Neural cell (in vitro differentiated cells): ENCODE results near the gene SERPINB1. TPM values are rescaled to one million over a fixed set of nuclear protein-coding genes. Genes with fewer than 3 reads are reported as not detected.

ENCODE experiments used
- H2AFZ ChIP-seq: fragments of 200-600, 300-800 bp; sonication (generic), shearing (Covaris generic); 2 replicates; pipeline ENCODE4 v1.6.0; 2014; ENCODE audit warnings: low read depth, mild to moderate bottlenecking, antibody characterized with exemption, low read length, moderate library complexity
- H3F3A ChIP-seq: fragments of 200-600 bp; shearing (Covaris generic); 2 replicates; pipeline ENCODE4 v1.6.1; 2016; ENCODE audit warnings: mild to moderate bottlenecking, moderate library complexity, mixed read lengths, antibody characterized with exemption, low read length; ENCODE audit not compliant: insufficient read depth, poor library complexity, severe bottlenecking
- H3K27ac ChIP-seq: fragments of 200-600, 300-800 bp; sonication (generic), shearing (Covaris generic); 2 replicates; pipeline ENCODE4 v1.5.1; 2014; ENCODE audit warnings: mild to moderate bottlenecking, low read length, moderate library complexity
- H3K27me3 ChIP-seq: fragments of 300-800, 200-600 bp; sonication (generic), shearing (Covaris generic); 2 replicates; pipeline ENCODE4 v1.6.0; 2014; ENCODE audit warnings: mild to moderate bottlenecking, low read depth, low read length, moderate library complexity; ENCODE audit not compliant: insufficient read depth
- H3K36me3 ChIP-seq: fragments of 300-800, 200-600 bp; sonication (generic), shearing (Covaris generic); 2 replicates; pipeline ENCODE4 v1.5.1; 2014; ENCODE audit warnings: mild to moderate bottlenecking, antibody characterized with exemption, low read length, moderate library complexity; ENCODE audit not compliant: insufficient read depth
- H3K4me2 ChIP-seq: fragments of 300-800, 200-600 bp; sonication (generic), shearing (Covaris generic); 2 replicates; pipeline ENCODE4 v1.6.0; 2014; ENCODE audit warnings: mild to moderate bottlenecking, low read length
- H3K4me3 ChIP-seq: fragments of 300-800, 200-600 bp; sonication (generic), shearing (Covaris generic); 2 replicates; pipeline ENCODE4 v1.5.1; 2014; ENCODE audit warnings: mild to moderate bottlenecking, low read length, moderate library complexity
- H3K79me2 ChIP-seq: fragments of 200-600 bp; shearing (Covaris generic); replicated peaks from 2 replicates; pipeline ENCODE4 v1.6.0; 2014; ENCODE audit warnings: mild to moderate bottlenecking, low read length, moderate library complexity; ENCODE audit not compliant: insufficient read depth
- H3K9ac ChIP-seq: fragments of 300-800, 200-600 bp; sonication (generic), shearing (Covaris generic); 2 replicates; pipeline ENCODE4 v1.6.1; 2016; ENCODE audit warnings: mild to moderate bottlenecking, low read length, mixed read lengths
- H3K9me2 ChIP-seq: fragments of 200-600 bp; shearing (Covaris generic); 2 replicates; pipeline ENCODE4 v1.6.1; 2016; ENCODE audit warnings: mild to moderate bottlenecking, low read length, mixed read lengths; ENCODE audit not compliant: insufficient read depth
- H3K9me3 ChIP-seq: fragments of 200-600, 300-800 bp; sonication (generic), shearing (Covaris generic); 2 replicates; pipeline ENCODE4 v1.6.1; 2016; ENCODE audit warnings: mild to moderate bottlenecking, mixed run types, low read length, moderate library complexity, mixed read lengths
- H4K20me1 ChIP-seq: fragments of 200-600 bp; shearing (Covaris generic); 2 replicates; pipeline ENCODE4 v1.6.1; 2016; ENCODE audit warnings: mild to moderate bottlenecking, mixed run types; ENCODE audit not compliant: insufficient read depth
- CTCF ChIP-seq: fragments of 450-650 bp; IDR thresholded peaks from 2 replicates; pipeline ENCODE4 v1.5.1; 2014; ENCODE audit warnings: antibody characterized with exemption, mild to moderate bottlenecking, moderate library complexity; ENCODE audit not compliant: poor library complexity, severe bottlenecking
- EP300 ChIP-seq: fragments of 450-650 bp; conservative IDR thresholded peaks from 2 replicates; pipeline ENCODE4 v1.6.1; 2014; ENCODE audit warnings: antibody characterized with exemption, mild to moderate bottlenecking, moderate library complexity; ENCODE audit not compliant: poor library complexity, severe bottlenecking
- EZH2 ChIP-seq: fragments of 200-600, 300-800 bp; shearing (Covaris generic), sonication (generic); IDR thresholded peaks from 2 replicates; pipeline ENCODE4 v1.6.1; 2014; ENCODE audit warnings: antibody characterized with exemption, low read length, borderline replicate concordance, mild to moderate bottlenecking; ENCODE audit not compliant: insufficient read depth, poor library complexity, severe bottlenecking
- MXI1 ChIP-seq: fragments of 450-650 bp; conservative IDR thresholded peaks from 2 replicates; pipeline ENCODE4 v1.6.1; 2014; ENCODE audit warnings: antibody characterized with exemption, mild to moderate bottlenecking; ENCODE audit not compliant: poor library complexity, severe bottlenecking
- POLR2AphosphoS5 ChIP-seq: IDR thresholded peaks from 2 replicates; pipeline ENCODE4 v1.6.1; 2012
- RAD21 ChIP-seq: fragments of 450-650 bp; conservative IDR thresholded peaks from 2 replicates; pipeline ENCODE4 v1.6.1; 2014; ENCODE audit warnings: antibody characterized with exemption, mild to moderate bottlenecking, moderate library complexity
- REST ChIP-seq: IDR thresholded peaks from 2 replicates; pipeline ENCODE4 v1.6.1; 2012; ENCODE audit warnings: borderline replicate concordance
- SMC3 ChIP-seq: fragments of 450-650 bp; conservative IDR thresholded peaks from 2 replicates; pipeline ENCODE4 v1.6.1; 2014; ENCODE audit warnings: antibody characterized with exemption, mild to moderate bottlenecking, moderate library complexity; ENCODE audit not compliant: poor library complexity
- TAF1 ChIP-seq: IDR thresholded peaks from 2 replicates; pipeline ENCODE4 v1.6.1; 2012; ENCODE audit warnings: low read depth
- polyA plus RNA-seq: library from polyadenylated mRNA; depleted of rRNA; stranded (reverse); fragments of >200 nt; gene quantifications from 2 replicates; pipeline ENCODE4 v1.2.3, GENCODE V29; 2014

Gene SERPINB1
- polyA plus RNA-seq, 1 donor from 2014 or later, result not detected

GRCh38 chr6:2885967-2886735 is 44.5 kb upstream of the SERPINB1 start:
- H3K4me2 ChIP-seq, result no peak overlapping the region
- no peaks in the 10 kb centered on the region for H3K36me3 ChIP-seq
- no peaks in the 10 kb centered on the region for H3K9me2 ChIP-seq
- H3K4me3 ChIP-seq, result no peak overlapping the region
- no peaks in the 10 kb centered on the region for H4K20me1 ChIP-seq
- H2AFZ ChIP-seq, result no peak overlapping the region
- no peaks in the 10 kb centered on the region for H3K79me2 ChIP-seq
- no peaks in the 10 kb centered on the region for H3K27me3 ChIP-seq
- no peaks in the 10 kb centered on the region for H3K9me3 ChIP-seq
- H3K27ac ChIP-seq, result no peak overlapping the region
- TF ChIP-seq TAF1 (no peak), RAD21 (no peak), POLR2AphosphoS5 (no peak), REST (no peak), EZH2 (no peak), CTCF (no peak), MXI1 (no peak)
- H3K9ac ChIP-seq, result no peak overlapping the region
- H3F3A ChIP-seq, result no peaks in the 10 kb centered on the region

- H3K9ac ChIP-seq, result no peak overlapping the region
- H2AFZ ChIP-seq, result no peak overlapping the region
- no peaks in the 10 kb centered on the region for H3K36me3 ChIP-seq
- H3K9me3 ChIP-seq, result no peaks in the 10 kb centered on the region
- no peaks in the 10 kb centered on the region for H4K20me1 ChIP-seq
- no peaks in the 10 kb centered on the region for H3F3A ChIP-seq
- H3K27me3 ChIP-seq, result no peaks in the 10 kb centered on the region
- no peaks in the 10 kb centered on the region for H3K79me2 ChIP-seq
- TF ChIP-seq POLR2AphosphoS5, result no peak
- TF ChIP-seq MXI1, result no peak
- no peak for TF ChIP-seq EP300
- no peak for TF ChIP-seq RAD21
- TF ChIP-seq REST, result no peak
- no peak for TF ChIP-seq TAF1
- no peak for TF ChIP-seq CTCF
- TF ChIP-seq SMC3, result no peak
- no peak for TF ChIP-seq EZH2
- no peak overlapping the region for H3K27ac ChIP-seq
- H3K9me2 ChIP-seq, result no peaks in the 10 kb centered on the region
- no peak overlapping the region for H3K4me2 ChIP-seq
- H3K4me3 ChIP-seq, result no peak overlapping the region
Measured at GRCh38 chr6:2884804-2885203, 43.1 kb upstream of the SERPINB1 start.
